Vagina (tissue), 2 donors: ENCODE data around the gene TIAM2.

Experiments
- POLR2AphosphoS5 ChIP-seq, 2 donors: sonication (generic); formaldehyde crosslinking; IDR thresholded peaks; one replicate each; pipeline ENCODE4 v1.9.0; 2017; ENCODE audit warnings: antibody characterized with exemption in 2 of 2, mild to moderate bottlenecking in 2 of 2, low read depth in 1 of 2; ENCODE audit not compliant: insufficient read depth in 1 of 2
- TF ChIP-seq, protein P1 (sequence below), 3 experiments: fragments of 450-650 bp in 2 of 3; fragments of 200-600 bp in 1 of 3; sonication (generic) in 1 of 3; IDR thresholded peaks; one replicate each; pipeline ENCODE4 v1.5.1; 2017 to 2019; ENCODE audit warnings: antibody characterized with exemption in 3 of 3, mild to moderate bottlenecking in 2 of 3, moderate library complexity in 2 of 3

GRCh38 chr6:155158030-155158843 lies 163.1 kb downstream of the TIAM2 start:
- no peak for TF ChIP-seq POLR2AphosphoS5 (IDR thresholded peaks at IDR 0.05; ENCODE audit: insufficient read depth in 1 of 2, low read depth in 1 of 2)
- TF ChIP-seq, protein P1, sequence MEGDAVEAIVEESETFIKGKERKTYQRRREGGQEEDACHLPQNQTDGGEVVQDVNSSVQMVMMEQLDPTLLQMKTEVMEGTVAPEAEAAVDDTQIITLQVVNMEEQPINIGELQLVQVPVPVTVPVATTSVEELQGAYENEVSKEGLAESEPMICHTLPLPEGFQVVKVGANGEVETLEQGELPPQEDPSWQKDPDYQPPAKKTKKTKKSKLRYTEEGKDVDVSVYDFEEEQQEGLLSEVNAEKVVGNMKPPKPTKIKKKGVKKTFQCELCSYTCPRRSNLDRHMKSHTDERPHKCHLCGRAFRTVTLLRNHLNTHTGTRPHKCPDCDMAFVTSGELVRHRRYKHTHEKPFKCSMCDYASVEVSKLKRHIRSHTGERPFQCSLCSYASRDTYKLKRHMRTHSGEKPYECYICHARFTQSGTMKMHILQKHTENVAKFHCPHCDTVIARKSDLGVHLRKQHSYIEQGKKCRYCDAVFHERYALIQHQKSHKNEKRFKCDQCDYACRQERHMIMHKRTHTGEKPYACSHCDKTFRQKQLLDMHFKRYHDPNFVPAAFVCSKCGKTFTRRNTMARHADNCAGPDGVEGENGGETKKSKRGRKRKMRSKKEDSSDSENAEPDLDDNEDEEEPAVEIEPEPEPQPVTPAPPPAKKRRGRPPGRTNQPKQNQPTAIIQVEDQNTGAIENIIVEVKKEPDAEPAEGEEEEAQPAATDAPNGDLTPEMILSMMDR (IDR thresholded peaks at IDR 0.05), result no peak
